ENCODE measurements around the gene SNRNP70.

DNA sequence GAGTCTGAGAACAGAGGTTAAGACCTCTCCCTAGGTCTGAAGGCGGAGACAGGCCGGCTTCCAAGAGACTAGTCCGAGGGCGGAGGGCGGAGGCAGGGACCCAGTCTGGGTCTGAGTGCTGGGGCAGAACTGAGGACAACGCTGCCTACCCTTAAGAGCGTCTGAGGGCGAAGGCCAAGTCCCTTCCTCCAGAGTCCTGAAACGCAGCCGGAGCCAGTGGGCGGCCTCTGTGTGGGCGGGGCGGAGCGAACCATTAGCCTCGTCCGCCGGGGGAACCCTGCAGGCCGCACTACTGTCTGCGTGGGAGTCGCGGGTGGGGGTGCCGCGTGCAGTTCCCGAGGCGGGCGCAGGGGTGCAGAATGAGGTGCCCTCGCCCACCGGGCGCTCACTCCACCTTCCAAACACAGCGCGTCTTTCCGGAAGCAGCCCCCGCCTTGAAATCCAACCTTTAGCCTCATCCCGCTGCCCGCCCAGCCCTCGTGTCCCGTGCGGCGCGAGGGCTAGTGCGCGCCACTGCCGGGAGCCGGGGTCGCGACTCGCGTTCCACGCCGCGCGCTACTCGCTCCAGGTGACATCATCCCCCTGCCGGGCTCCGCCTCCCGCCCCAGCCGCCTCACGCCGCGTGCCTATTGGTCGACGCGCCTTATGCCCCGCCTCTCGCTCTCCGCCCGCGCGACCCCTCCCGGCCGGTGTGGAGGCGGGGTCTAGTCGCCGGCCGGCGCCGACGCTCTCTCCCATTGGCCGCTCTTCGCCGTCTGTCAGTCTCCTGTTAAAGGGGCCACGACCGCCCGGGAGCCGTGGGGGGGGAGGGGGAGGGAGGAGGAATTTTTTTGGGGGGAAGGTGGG, 33.5 kb downstream of the SNRNP70 start, which contains the start of gene C19orf73:
- TF ChIP-seq, protein P1, sequence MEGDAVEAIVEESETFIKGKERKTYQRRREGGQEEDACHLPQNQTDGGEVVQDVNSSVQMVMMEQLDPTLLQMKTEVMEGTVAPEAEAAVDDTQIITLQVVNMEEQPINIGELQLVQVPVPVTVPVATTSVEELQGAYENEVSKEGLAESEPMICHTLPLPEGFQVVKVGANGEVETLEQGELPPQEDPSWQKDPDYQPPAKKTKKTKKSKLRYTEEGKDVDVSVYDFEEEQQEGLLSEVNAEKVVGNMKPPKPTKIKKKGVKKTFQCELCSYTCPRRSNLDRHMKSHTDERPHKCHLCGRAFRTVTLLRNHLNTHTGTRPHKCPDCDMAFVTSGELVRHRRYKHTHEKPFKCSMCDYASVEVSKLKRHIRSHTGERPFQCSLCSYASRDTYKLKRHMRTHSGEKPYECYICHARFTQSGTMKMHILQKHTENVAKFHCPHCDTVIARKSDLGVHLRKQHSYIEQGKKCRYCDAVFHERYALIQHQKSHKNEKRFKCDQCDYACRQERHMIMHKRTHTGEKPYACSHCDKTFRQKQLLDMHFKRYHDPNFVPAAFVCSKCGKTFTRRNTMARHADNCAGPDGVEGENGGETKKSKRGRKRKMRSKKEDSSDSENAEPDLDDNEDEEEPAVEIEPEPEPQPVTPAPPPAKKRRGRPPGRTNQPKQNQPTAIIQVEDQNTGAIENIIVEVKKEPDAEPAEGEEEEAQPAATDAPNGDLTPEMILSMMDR (IDR thresholded peaks at IDR 0.05) = peak in 2 of 3 experiments; percentile 19 to 32
- TF ChIP-seq POLR2A (IDR thresholded peaks at IDR 0.05) = no peak
